Chondrocyte (in vitro differentiated cells): ENCODE measurements around the gene ECSCR. TPM values are rescaled to one million over a fixed set of nuclear protein-coding genes. Genes with fewer than 3 reads are reported as not detected.

Source experiments
- DNase-seq: peaks from one replicate; pipeline ENCODE4 v3.0.0; 2021; ENCODE audit warnings: mixed read lengths, low spot score
- H3K27ac Mint-ChIP-seq: one replicate; pipeline ENCODE4 v1.8.0; 2021; ENCODE audit warnings: mild to moderate bottlenecking, moderate library complexity, mixed read lengths; ENCODE audit not compliant: unreplicated experiment
- H3K27me3 Mint-ChIP-seq: 2 replicates; pipeline ENCODE4 v1.8.0; 2021; ENCODE audit warnings: low read depth, mixed read lengths
- H3K36me3 Mint-ChIP-seq: 2 replicates; pipeline ENCODE4 v1.8.0; 2021; ENCODE audit warnings: low read depth, mixed read lengths
- H3K4me1 Mint-ChIP-seq: 2 replicates; pipeline ENCODE4 v1.8.0; 2021; ENCODE audit warnings: low read depth, mild to moderate bottlenecking, mixed read lengths
- H3K4me3 Mint-ChIP-seq: one replicate; pipeline ENCODE4 v1.8.0; 2021; ENCODE audit warnings: mild to moderate bottlenecking, moderate library complexity, mixed read lengths; ENCODE audit not compliant: unreplicated experiment
- H3K9me3 Mint-ChIP-seq: 2 replicates; pipeline ENCODE4 v1.8.0; 2021; ENCODE audit warnings: low read depth, mixed read lengths
- CTCF ChIP-seq: fragments of 200-600 bp; sonication (generic); IDR thresholded peaks from 2 replicates; pipeline ENCODE4 v1.5.0; 2021; ENCODE audit warnings: antibody characterized with exemption, mild to moderate bottlenecking, moderate library complexity
- total RNA-seq: library from RNA; stranded (reverse); gene quantifications from 3 replicates; pipeline ENCODE4 v1.2.1, GENCODE V29; 2021

Gene ECSCR
- total RNA-seq, 1 donor from 2014 or later, result 0.62 TPM

- Mint-ChIP-seq H3K27ac (no peak overlapping the region), H3K36me3 (peaks cover 3% of the 10 kb centered on the region), H3K4me1 (peaks cover 17% of the 10 kb centered on the region), H3K4me3 (no peak overlapping the region), H3K27me3 (no peaks in the 10 kb centered on the region), H3K9me3 (no peaks in the 10 kb centered on the region)
- DNase-seq, result no peak
- no peak for TF ChIP-seq CTCF
These were observed 54.4 kb downstream of the ECSCR start for GRCh38 chr5:139408191-139408590.

GRCh38 chr5:139407517-139407916 lies 55.0 kb downstream of the ECSCR start:
- Mint-ChIP-seq H3K27me3 (no peaks in the 10 kb centered on the region), H3K27ac (no peak overlapping the region), H3K4me3 (no peak overlapping the region), H3K9me3 (no peaks in the 10 kb centered on the region), H3K36me3 (no peaks in the 10 kb centered on the region), H3K4me1 (peaks cover 23% of the 10 kb centered on the region)
- no peak for TF ChIP-seq CTCF
- no peak for DNase-seq

- no peaks in the 10 kb centered on the region for H3K36me3 Mint-ChIP-seq
- no peak overlapping the region for H3K27ac Mint-ChIP-seq
- no peak for DNase-seq
- H3K4me1 Mint-ChIP-seq, result peaks cover 23% of the 10 kb centered on the region
- no peak overlapping the region for H3K4me3 Mint-ChIP-seq
- H3K27me3 Mint-ChIP-seq, result no peaks in the 10 kb centered on the region
- no peaks in the 10 kb centered on the region for H3K9me3 Mint-ChIP-seq
- no peak for TF ChIP-seq CTCF
These were observed 55.6 kb downstream of the ECSCR start for GRCh38 chr5:139406963-139407362.

- Mint-ChIP-seq H3K4me1 (peaks cover 23% of the 10 kb centered on the region), H3K36me3 (no peaks in the 10 kb centered on the region), H3K27me3 (no peaks in the 10 kb centered on the region), H3K4me3 (peak overlapping the region; percentile 93), H3K9me3 (no peaks in the 10 kb centered on the region), H3K27ac (peak overlapping the region; percentile 100)
- TF ChIP-seq CTCF, result no peak
- no peak for DNase-seq
These were observed 58.1 kb downstream of the ECSCR start for GRCh38 chr5:139404484-139404840.

- Mint-ChIP-seq H3K4me1 (peaks cover 23% of the 10 kb centered on the region), H3K9me3 (no peaks in the 10 kb centered on the region), H3K4me3 (peak within 1 kb of the TSS; percentile 93), H3K27me3 (no peaks in the 10 kb centered on the region), H3K27ac (peak within 1 kb of the TSS; percentile 100), H3K36me3 (no peaks in the 10 kb centered on the region)
- no peak for TF ChIP-seq CTCF
- peak; percentile 97 for DNase-seq
These were observed 58.6 kb downstream of the ECSCR start, which contains the start of gene SPATA24 for GRCh38 chr5:139403787-139404483. Gene SPATA24, minus strand, starts transcription at chr5:139404089. Its CDS starts 29 bp downstream, at chr5:139404060.
